Measurements from ENCODE around the gene OPN3. TPM values are rescaled to one million over a fixed set of nuclear protein-coding genes. Genes with fewer than 3 reads are reported as not detected.

Gene OPN3
- polyA plus RNA-seq, 12 donors = 14.2 to 27.4 (median 23.1) TPM; not detected in 1

Other genes starting within 250 kb of the OPN3 start
- gene FH, start 120.6 kb downstream of the OPN3 start, polyA plus RNA-seq (ENCODE audit: insufficient read length in 12 of 12) = 10 to 100 TPM in 11 of 12 donors, not detected in 1; 47.5 to 89.4 (median 73.6) TPM
- gene KMO, start 108.0 kb downstream of the OPN3 start, polyA plus RNA-seq (ENCODE audit: insufficient read length in 12 of 12) = under 1 TPM in 10 of 12 donors, not detected in 2; 0.15 to 0.61 (median 0.28) TPM
- gene CHML, start within 50 bp of the OPN3 start, polyA plus RNA-seq (ENCODE audit: insufficient read length in 12 of 12) = 10 to 100 TPM in 11 of 12 donors, not detected in 1; 10.4 to 18.5 (median 15.1) TPM
- gene WDR64, start 11.9 kb upstream of the OPN3 start, polyA plus RNA-seq (ENCODE audit: insufficient read length in 12 of 12) = under 1 TPM in 8 of 12 donors, not detected in 4; 0.16 to 0.40 (median 0.31) TPM
- gene EXO1, start 207.8 kb upstream of the OPN3 start, polyA plus RNA-seq (ENCODE audit: insufficient read length in 12 of 12) = 10 to 100 TPM in 3 of 12 donors, 1 to 10 TPM in 8, not detected in 1; 5.7 to 18.8 (median 8.1) TPM